Activated CD4-positive, alpha-beta T cell treated with anti-CD3 and anti-CD28 coated beads for 4 hours (primary cell): ENCODE measurements around the gene UBE2V1.
"Not testable (repeated sequence)": the region's sequence is repeated elsewhere in the genome, so short reads cannot be mapped to it uniquely, and the experiment has no call there.

Experiments
- DNase-seq, 2 donors: peaks; one replicate each; pipeline ENCODE4 v3.0.0-alpha.2; 2020

Gene UBE2V1

GRCh38 chr20:50137702-50138101, 24.8 kb upstream of the UBE2V1 start:
- DNase-seq: not testable (repeated sequence)

DNA sequence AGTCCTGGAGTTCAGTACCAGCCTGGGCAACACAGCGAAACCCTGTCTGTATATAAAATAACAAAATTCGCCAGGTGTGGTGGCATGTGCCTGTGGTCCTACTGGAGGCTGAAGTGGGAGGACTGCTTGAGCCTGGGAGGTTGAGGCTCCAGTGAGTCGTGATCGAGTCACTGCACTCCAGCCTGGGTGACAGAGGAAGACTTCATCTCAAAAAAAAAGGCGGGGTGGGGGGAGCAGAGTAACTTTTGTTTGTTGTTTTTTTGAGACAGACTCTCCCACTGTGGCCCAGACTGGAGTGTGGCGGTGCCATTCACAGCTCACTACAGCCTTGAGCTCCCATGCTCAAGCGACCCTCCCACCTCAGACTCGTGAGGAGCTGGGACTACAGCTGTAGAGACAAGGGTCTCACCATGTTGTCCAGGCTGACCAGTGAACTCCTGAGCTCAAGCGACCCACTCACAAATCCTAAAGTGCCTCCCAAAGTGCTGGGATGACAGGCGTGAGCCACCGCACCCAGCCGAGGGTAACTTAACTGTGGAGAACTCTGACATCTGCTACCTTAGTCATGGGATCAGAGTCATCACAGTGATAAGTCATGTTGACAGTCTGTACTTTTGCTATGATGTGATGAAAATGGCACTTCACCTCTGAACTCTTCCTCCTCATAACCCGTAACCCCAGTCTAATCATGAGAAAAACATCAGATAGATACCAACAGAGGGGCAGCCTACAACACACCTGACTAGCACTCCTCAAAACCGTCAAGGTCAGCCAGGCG, 24.1 kb upstream of the UBE2V1 start:
- DNase-seq: no peak

DNA sequence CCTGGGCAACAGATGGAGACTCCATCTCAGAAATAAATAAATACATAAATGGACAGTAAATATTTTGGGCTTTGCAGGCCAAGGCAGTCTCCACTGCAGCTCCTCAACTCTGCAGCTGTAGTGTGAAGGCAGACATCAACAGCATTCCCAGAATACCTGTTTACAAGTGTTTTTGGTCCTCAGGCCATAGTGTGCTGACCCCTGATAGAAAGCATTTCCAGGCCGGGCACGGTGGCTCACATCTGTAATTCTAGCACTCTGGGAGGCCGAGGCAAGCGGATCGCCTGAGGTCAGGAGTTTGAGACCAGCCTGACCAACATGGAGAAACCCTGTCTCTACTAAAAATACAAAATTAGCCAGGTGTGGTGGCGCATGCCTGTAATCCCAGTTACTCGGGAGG, 22.2 kb upstream of the UBE2V1 start:
- DNase-seq: not testable (repeated sequence)

- DNase-seq: no peak
Measured at GRCh38 chr20:50133474-50134217, 20.7 kb upstream of the UBE2V1 start.

GRCh38 chr20:50133041-50133440, 20.1 kb upstream of the UBE2V1 start:
- DNase-seq: no peak

DNA sequence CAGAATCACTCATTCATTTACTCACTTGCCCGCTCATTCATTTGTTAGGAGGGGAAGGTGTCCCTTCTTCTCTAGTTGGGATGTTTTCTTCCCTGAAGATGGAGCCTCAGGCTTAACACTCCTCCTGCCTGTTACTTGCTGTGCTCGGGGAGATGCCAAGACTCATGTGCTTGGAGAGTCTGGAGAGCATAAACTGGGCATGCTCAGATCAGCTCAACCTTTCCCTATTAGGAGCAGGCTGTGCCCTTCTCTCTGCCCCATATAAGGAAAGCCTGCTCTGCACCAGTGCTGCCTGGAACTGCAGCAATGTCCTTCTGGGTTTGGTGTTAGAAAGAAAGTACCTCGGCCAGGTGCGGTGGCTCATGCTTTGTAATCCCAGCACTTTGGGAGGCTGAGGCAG, 18.0 kb upstream of the UBE2V1 start:
- DNase-seq: no peak

- DNase-seq: no peak
Measured at GRCh38 chr20:50130356-50130723, 17.4 kb upstream of the UBE2V1 start.

DNA sequence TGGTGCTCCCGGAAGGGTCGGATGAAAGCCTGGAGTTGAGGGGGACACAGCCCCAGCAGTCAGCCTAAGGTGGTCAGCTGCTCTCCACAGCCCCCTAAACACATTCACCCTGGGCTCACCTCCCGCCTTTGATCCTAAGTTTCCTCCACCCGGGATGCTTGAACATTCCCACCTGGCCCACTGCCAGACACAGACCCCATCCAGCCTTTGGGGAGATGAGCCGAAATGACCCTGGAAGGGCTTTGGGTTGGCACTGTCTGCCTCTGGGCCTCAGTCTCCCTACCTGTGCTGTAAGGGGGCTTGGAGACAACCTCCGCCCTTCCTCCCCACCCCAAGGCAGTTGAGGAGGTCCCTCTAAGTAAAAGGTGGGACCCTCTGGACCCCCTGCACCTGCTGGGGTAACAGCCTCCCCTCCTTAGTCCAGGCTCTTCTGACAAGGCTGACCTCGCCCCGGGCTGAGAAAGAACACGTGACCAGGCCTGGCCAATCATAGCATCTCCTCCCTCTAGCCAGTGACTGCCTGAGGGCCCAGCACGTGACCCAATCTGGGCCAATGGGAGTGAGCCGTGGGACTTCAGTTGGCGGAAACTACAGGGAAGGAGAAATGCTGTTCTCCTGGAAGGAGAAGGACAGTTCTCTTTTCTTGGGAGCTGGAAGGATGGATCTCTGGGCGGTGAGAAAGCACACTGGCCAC, 16.9 kb upstream of the UBE2V1 start:
- DNase-seq: no peak

- no peak for DNase-seq
Measured at GRCh38 chr20:50128520-50128905, 15.6 kb upstream of the UBE2V1 start.

GRCh38 chr20:50127587-50128519, 14.9 kb upstream of the UBE2V1 start:
- DNase-seq: no peak

DNA sequence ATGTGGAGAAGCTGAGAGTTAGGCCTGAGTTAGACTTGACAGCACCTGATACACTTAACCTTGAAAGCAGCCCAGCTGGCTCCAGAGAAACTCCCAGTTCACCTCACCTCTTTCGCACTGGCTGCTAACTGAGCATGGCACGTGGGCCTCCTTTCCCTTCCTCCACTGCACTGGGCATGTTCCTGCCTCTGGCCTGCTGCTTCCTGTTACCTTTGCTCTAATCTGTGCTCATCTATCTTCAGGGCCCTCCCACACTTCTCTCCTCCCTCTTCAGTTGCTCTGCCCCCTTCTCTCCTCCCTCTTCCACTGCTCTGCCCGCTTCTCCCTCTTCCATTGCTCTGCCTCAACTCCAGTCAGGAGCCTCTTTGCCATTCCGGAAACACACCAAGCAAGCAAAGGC, 13.7 kb upstream of the UBE2V1 start:
- no peak for DNase-seq

- no peak for DNase-seq
Measured at GRCh38 chr20:50125279-50125678, 12.3 kb upstream of the UBE2V1 start.

GRCh38 chr20:50124496-50124895, 11.5 kb upstream of the UBE2V1 start:
- DNase-seq: no peak

DNA sequence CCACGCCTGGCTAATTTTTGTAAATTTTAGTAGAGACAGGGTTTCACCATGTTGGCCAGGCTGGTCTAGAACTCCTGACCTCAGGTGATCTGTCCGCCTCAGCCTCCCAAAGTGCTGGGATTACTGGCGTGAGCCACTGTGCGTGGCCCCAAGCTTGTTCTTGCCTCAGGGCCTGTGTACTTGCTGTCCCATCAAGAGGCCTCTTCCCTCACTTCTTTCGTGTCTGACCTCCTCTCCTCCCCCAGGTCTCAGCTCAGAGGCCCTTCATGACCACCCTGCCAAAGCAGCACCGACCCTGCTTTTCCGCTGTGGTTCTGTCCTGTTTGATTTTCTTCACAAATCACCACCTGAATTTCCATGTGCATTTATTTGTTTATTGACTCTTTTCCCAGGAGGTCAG, 10.5 kb upstream of the UBE2V1 start:
- no peak for DNase-seq

DNA sequence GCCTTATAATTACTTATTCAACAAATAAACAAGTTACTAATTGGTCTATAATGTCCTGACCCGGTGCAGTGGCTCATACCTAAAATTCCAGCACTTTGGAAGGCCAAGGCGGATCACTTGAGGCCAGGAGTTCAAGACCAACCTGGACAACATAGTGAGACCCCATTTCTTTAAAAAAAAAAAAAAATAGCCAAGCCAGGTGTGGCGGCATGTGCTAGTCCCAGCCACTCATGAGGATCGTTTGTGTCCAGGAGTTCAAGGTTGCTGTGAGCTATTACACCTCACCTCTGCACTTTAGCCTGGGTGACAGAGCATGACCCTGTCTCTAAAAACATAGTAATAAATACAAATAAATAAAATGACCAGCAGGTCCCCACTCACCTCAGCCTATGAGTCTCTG, 9.8 kb upstream of the UBE2V1 start:
- no peak for DNase-seq

- no peak for DNase-seq
Measured at GRCh38 chr20:50121858-50122271, 8.9 kb upstream of the UBE2V1 start.

GRCh38 chr20:50120935-50121693, 8.2 kb upstream of the UBE2V1 start:
- DNase-seq: peak; percentile 66 to 70

GRCh38 chr20:50118203-50118602, 5.3 kb upstream of the UBE2V1 start:
- no peak for DNase-seq

- DNase-seq: no peak
Measured at GRCh38 chr20:50116368-50116999, 3.5 kb upstream of the UBE2V1 start.

DNA sequence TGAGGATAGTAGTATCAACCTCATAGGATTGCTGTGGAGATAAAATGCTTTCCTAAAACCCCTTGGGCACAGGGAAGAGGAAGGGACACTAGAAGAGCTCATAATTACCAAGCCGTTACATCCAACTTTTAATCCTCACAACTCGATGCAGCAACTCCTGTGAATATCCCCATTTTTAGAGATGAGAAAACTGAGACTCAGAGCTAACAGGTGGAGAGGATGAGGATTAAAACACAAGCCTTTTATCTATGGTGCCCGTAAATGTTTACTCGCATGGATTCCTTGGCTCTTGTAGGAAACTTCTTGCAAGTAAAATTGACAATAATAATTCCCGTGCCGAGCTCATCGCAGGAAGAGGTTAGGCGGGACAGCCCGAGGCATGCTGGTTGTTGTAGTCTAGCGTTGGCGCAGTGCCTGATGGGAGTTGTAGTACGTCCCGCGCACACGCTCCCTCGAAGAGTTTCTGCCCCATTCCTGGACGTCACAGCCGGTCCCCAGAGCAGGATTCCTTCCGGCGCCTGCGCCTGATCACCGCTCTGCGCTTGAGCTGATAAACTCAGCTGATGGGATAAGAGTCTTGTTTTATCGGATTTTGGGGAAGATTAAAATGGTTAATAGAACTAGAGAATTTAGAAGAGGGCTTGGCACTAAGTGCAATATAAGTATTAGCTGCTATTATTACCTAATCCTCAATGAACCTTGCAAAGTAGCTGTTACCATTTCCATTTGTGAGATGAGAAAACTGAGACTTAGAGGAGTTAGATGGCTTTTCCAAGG, 2.8 kb upstream of the UBE2V1 start:
- DNase-seq: peak; percentile 88 to 90
